ENCODE results near the gene METRNL.

METRNL gene

DNA sequence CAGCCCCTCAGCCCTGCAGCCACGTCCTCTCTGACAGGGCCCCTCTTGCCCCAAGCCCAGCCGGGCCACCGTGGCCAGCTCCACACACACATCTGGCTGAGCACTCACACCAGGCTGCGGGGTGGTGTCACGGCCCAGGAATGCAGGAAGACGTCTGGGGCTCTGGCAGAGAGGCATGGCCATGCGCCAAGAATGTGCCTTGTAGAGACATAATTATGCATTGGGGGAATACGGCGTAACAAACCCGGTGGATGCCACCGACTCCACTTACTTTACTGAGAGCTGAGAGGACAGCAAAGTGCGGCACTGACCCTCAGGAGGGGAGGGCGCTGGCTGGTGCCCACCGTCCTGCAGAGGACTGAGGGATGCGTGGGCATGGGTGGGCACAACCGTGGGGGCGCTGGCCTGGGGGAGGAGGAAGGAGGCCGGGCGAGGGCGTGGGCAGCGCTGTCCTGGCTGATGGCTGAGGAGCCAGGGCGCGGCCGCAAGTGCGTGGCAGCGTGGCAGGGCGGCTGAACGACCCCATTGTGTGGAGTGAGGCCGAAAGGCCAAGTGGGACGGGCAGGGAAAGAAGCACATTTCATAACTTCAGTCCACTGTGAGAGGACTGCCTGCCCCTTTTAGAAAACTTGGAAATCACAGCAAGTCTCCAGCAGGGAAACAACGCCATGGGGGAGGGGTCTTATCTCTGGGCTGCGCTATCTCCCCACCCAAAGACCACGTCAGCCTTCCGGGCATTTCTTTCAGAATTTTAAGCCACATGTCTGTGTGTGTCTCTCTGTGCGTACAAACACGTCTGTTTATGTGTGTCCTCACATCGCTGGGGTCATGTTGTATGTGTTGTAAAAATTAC, 30.6 kb downstream of the METRNL start:
- peak overlapping the region; percentile 19 for H3K4me3 ChIP-seq (ENCODE audit: low read length)
- TF ChIP-seq, protein P1, sequence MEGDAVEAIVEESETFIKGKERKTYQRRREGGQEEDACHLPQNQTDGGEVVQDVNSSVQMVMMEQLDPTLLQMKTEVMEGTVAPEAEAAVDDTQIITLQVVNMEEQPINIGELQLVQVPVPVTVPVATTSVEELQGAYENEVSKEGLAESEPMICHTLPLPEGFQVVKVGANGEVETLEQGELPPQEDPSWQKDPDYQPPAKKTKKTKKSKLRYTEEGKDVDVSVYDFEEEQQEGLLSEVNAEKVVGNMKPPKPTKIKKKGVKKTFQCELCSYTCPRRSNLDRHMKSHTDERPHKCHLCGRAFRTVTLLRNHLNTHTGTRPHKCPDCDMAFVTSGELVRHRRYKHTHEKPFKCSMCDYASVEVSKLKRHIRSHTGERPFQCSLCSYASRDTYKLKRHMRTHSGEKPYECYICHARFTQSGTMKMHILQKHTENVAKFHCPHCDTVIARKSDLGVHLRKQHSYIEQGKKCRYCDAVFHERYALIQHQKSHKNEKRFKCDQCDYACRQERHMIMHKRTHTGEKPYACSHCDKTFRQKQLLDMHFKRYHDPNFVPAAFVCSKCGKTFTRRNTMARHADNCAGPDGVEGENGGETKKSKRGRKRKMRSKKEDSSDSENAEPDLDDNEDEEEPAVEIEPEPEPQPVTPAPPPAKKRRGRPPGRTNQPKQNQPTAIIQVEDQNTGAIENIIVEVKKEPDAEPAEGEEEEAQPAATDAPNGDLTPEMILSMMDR (conservative IDR thresholded peaks at IDR 0.05; ENCODE audit: low read depth, low read length) = no peak
- DNase-seq (ENCODE audit: low read depth) = peak; percentile 84

DNA sequence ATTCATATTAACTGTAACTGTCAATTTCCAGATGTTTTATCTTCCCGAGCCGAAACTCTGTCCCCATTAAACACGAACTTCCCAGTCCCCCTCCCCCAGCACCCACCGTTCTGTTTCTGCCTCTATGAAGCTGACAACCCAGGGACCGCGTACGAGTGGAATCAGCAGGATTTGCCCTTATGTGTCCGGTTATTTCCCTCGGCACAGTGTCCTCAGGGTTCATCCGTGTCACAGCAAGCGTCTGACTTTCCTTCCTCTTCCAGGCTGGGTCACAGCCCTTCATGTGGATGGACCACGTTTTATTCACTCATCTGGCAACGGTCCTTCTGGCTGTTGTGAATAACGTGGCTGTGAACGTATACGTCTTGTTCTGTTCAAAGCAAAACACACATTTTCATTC, 31.3 kb downstream of the METRNL start:
- DNase-seq (ENCODE audit: low read depth) = no peak
- TF ChIP-seq, protein P1 (conservative IDR thresholded peaks at IDR 0.05; ENCODE audit: low read depth, low read length) = no peak
- H3K4me3 ChIP-seq (ENCODE audit: low read length) = no peak overlapping the region

DNA sequence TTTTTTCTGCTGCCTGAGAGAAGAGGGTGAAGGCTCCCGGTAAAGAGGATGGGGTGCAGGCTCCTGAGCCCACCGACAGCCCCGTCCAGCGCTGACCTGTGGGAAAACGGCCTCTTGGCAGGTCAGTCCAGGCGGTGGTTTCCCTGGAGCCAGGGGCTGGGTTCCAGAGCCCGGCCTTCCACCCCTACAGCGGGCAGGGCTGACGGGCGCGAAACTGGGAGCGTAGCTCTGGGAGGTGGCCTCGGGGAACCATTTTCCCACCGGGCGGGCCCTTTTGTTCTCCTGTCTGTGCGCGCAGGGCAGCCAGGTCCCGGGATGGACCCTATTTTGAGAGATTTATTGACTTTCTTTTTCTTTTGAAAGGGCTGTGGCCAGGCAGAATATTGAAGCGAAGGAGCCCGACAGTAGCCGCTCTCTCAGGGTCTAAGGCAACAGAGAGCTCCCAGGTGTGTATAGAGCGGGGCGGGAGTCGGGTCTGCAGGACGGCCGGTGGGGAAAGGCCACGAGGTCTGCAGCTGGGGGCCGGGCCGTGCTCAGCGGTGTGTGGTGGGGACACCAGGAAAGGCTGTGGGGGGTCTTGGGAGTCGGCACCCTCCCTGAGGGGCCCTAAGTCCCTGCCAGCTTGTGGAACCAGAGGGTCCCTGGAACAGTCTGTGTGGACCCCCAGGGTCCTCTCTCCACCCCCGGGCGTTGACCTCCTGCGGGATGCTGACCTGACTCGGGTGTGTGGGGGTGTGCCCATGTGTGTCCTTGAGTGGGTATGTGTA, 32.3 kb downstream of the METRNL start:
- no peak for DNase-seq (ENCODE audit: low read depth)
- no peak overlapping the region for H3K4me3 ChIP-seq (ENCODE audit: low read length)
- TF ChIP-seq, protein P1 (conservative IDR thresholded peaks at IDR 0.05; ENCODE audit: low read depth, low read length) = no peak

DNA sequence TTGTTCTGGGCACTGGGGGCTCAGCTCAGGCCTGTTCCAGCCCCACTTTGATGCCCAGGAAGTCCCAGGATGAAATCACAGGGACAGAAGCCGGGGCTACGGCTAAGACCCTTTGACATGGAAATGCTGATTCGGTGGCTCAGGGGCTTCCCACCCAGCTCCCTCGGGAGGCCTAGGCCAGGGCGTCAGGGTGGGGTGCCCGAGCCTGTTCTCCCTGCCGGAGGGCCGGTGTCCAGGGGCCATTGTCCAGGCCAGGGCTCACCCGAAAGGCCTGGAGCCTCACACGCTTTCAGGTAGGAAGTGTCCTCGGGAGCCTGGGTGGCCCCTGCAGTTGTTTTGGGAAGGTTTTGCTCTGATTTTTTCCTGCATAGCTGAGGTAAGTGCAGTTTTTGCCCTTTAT, 34.0 kb downstream of the METRNL start:
- no peak overlapping the region for H3K4me3 ChIP-seq (ENCODE audit: low read length)
- TF ChIP-seq, protein P1 (conservative IDR thresholded peaks at IDR 0.05; ENCODE audit: low read depth, low read length) = no peak
- DNase-seq (ENCODE audit: low read depth) = no peak

DNA sequence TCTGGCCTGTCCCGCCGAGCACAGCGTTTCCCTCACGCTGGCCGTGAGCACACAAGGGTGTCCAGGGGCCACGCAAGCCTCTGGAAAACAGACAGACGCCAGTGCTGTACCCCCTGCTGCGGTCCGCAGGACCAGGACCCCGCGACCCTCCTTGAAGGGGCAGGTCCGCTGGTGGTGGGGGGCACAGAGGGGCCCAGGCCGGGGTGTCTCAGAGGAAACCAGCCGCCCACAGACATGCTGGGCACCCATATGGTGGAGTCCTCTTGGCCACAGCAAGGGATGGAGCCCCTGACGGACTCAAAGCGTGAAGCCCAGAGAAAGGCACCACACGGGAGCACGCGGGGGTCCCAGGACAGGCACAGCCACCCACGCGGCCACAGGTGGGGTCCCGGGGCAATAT, 34.4 kb downstream of the METRNL start:
- TF ChIP-seq, protein P1 (conservative IDR thresholded peaks at IDR 0.05; ENCODE audit: low read depth, low read length) = no peak
- H3K4me3 ChIP-seq (ENCODE audit: low read length) = no peak overlapping the region
- no peak for DNase-seq (ENCODE audit: low read depth)

DNA sequence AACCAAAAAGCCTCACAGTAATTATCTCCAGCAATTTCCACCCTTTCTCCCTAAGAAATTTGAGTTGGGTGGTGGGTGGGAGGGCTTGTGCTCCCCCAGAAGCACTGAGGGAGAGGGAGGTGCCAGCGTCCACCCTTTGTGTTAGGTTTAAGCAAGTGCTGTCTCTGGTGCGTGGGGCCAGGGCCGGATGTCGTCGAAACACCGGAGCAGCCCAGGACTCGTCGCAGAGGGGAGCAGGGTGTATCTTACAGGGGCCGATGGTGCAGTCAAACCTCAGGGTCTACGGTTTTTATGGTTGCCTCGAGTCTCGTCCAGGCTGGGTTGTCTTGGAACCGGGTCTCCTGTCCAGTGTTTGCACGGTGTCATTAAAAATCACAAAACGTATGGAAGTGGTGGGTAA, 35.3 kb downstream of the METRNL start:
- no peak overlapping the region for H3K4me3 ChIP-seq (ENCODE audit: low read length)
- DNase-seq (ENCODE audit: low read depth) = no peak
- TF ChIP-seq, protein P1 (conservative IDR thresholded peaks at IDR 0.05; ENCODE audit: low read depth, low read length) = no peak

All from retinal pigment epithelial cell (primary cell).